Sigmoid colon (tissue), 3 donors: ENCODE measurements around the gene DENND4B.

ENCODE experiments used
- CTCF ChIP-seq, 4 experiments: fragments of 450-650 bp in 3 of 4; fragments of 200-600 bp in 1 of 4; IDR thresholded peaks; one replicate each; pipeline ENCODE4 v1.5.1; 2016 to 2019; ENCODE audit warnings: antibody characterized with exemption in 4 of 4, mild to moderate bottlenecking in 3 of 4, moderate library complexity in 2 of 4
- POLR2A ChIP-seq, 2 donors: fragments of 450-650 bp; IDR thresholded peaks; one replicate each; pipeline ENCODE4 v1.6.1; 2016; ENCODE audit warnings: antibody characterized with exemption in 2 of 2, mild to moderate bottlenecking in 2 of 2, moderate library complexity in 2 of 2

- TF ChIP-seq POLR2A (IDR thresholded peaks at IDR 0.05) = no peak
- no peak for TF ChIP-seq CTCF (IDR thresholded peaks at IDR 0.05)
These were observed 21.5 kb upstream of the DENND4B start for GRCh38 chr1:153968000-153968363.
